MM.1S (cell line): ENCODE results near the gene SHOC2.

Experiments used
- DNase-seq: peaks from one replicate; pipeline ENCODE4 v3.0.0-alpha.2; 2015
- H2AFZ ChIP-seq: fragments of 300-600 bp; sonication (generic); 2 replicates; pipeline ENCODE4 v1.6.0; 2016; ENCODE audit warnings: antibody characterized with exemption, low read length
- H3F3A ChIP-seq: fragments of 300-600 bp; sonication (generic); 2 replicates; pipeline ENCODE4 v1.6.1; 2016; ENCODE audit warnings: mild to moderate bottlenecking, antibody characterized with exemption, low read length, moderate library complexity, mixed read lengths; ENCODE audit not compliant: insufficient read depth
- H3K27ac ChIP-seq: fragments of 300-600 bp; sonication (generic); 2 replicates; pipeline ENCODE4 v1.5.1; 2016; ENCODE audit warnings: mild to moderate bottlenecking, low read length
- H3K27me3 ChIP-seq: fragments of 300-600 bp; sonication (generic); replicated peaks from 2 replicates; pipeline ENCODE4 v1.6.0; 2016; ENCODE audit warnings: low read length; ENCODE audit not compliant: insufficient read depth
- H3K36me3 ChIP-seq: fragments of 300-600 bp; sonication (generic); replicated peaks from 2 replicates; pipeline ENCODE4 v1.6.1; 2016; ENCODE audit warnings: mild to moderate bottlenecking, low read length, mixed read lengths; ENCODE audit not compliant: insufficient read depth
- H3K4me1 ChIP-seq: fragments of 300-600 bp; sonication (generic); 2 replicates; pipeline ENCODE4 v1.6.1; 2016; ENCODE audit warnings: low read length, mixed read lengths
- H3K4me2 ChIP-seq: fragments of 300-600 bp; sonication (generic); 2 replicates; pipeline ENCODE4 v1.6.0; 2016; ENCODE audit warnings: low read depth, low read length
- H3K4me3 ChIP-seq: fragments of 300-600 bp; sonication (generic); 2 replicates; pipeline ENCODE4 v1.5.1; 2016; ENCODE audit warnings: low read length, mixed read lengths
- H3K79me2 ChIP-seq: fragments of 300-600 bp; sonication (generic); 2 replicates; pipeline ENCODE4 v1.6.1; 2016; ENCODE audit warnings: mixed run types, low read length, mixed read lengths
- H3K9ac ChIP-seq: fragments of 300-600 bp; sonication (generic); 2 replicates; pipeline ENCODE4 v1.6.1; 2016; ENCODE audit warnings: low read length, mixed read lengths
- H3K9me2 ChIP-seq: fragments of 300-600 bp; sonication (generic); replicated peaks from 2 replicates; pipeline ENCODE4 v1.6.1; 2016; ENCODE audit warnings: mild to moderate bottlenecking, low read length, mixed read lengths; ENCODE audit not compliant: insufficient read depth
- H3K9me3 ChIP-seq: fragments of 300-600 bp; sonication (generic); replicated peaks from 2 replicates; pipeline ENCODE4 v1.6.1; 2016; ENCODE audit warnings: mild to moderate bottlenecking, low read length, mixed read lengths; ENCODE audit not compliant: insufficient read depth
- H4K20me1 ChIP-seq: fragments of 300-600 bp; sonication (generic); 2 replicates; pipeline ENCODE4 v1.6.1; 2016; ENCODE audit warnings: mild to moderate bottlenecking, low read length, moderate library complexity, mixed read lengths; ENCODE audit not compliant: insufficient read depth
- CTCF ChIP-seq: fragments of 300-600 bp; sonication (generic); IDR thresholded peaks from 2 replicates; pipeline ENCODE4 v1.5.1; 2016; ENCODE audit warnings: antibody characterized with exemption, low read length, mixed read lengths
- EZH2 ChIP-seq: fragments of 300-600 bp; sonication (generic); optimal IDR thresholded peaks from 2 replicates; pipeline ENCODE3; 2017; ENCODE audit warnings: low read depth, mild to moderate bottlenecking, antibody characterized with exemption, low read length, mixed read lengths
- EZH2phosphoT487 ChIP-seq: fragments of 300-600 bp; sonication (generic); IDR thresholded peaks from 2 replicates; pipeline ENCODE4 v1.6.1; 2018; ENCODE audit warnings: antibody characterized with exemption, low read length

The SHOC2 gene

GRCh38 chr10:110893559-110894179 is 25.7 kb upstream of the SHOC2 start:
- H3K36me3 ChIP-seq: no peaks in the 10 kb centered on the region; the same call in 1 of the 2 replicates
- H3K9me2 ChIP-seq: no peaks in the 10 kb centered on the region
- H3K9me3 ChIP-seq: no peaks in the 10 kb centered on the region
- TF ChIP-seq CTCF: peak; percentile 61
- no peak for TF ChIP-seq EZH2phosphoT487
- no peak for TF ChIP-seq EZH2
- H3F3A ChIP-seq: no peaks in the 10 kb centered on the region; the same call in 1 of the 2 replicates
- H3K27ac ChIP-seq: no peak overlapping the region
- no peaks in the 10 kb centered on the region for H3K27me3 ChIP-seq
- H3K4me1 ChIP-seq: no peaks in the 10 kb centered on the region
- H3K9ac ChIP-seq: no peak overlapping the region
- no peak overlapping the region for H3K4me2 ChIP-seq
- no peaks in the 10 kb centered on the region for H4K20me1 ChIP-seq
- DNase-seq: peak; percentile 75
- H2AFZ ChIP-seq: no peak overlapping the region
- H3K79me2 ChIP-seq: no peaks in the 10 kb centered on the region
- no peak overlapping the region for H3K4me3 ChIP-seq

- no peak for DNase-seq
- H3K4me2 ChIP-seq: no peak overlapping the region
These were observed 22.2 kb upstream of the SHOC2 start for GRCh38 chr10:110897184-110897583.

GRCh38 chr10:110898391-110898790 is 21.0 kb upstream of the SHOC2 start:
- Histone ChIP-seq H3K4me2 (no peak overlapping the region), H3K79me2 (no peaks in the 10 kb centered on the region), H3K36me3 (no peaks in the 10 kb centered on the region), H3K9me3 (no peaks in the 10 kb centered on the region), H3K9me2 (no peaks in the 10 kb centered on the region), H3K27ac (no peak overlapping the region), H3K27me3 (no peaks in the 10 kb centered on the region), H3K4me3 (no peak overlapping the region), H3K9ac (no peak overlapping the region), H3F3A (no peaks in the 10 kb centered on the region), H2AFZ (no peak overlapping the region), H3K4me1 (peaks cover 14% of the 10 kb centered on the region), H4K20me1 (no peaks in the 10 kb centered on the region)
- no peak for TF ChIP-seq EZH2phosphoT487
- no peak for TF ChIP-seq CTCF
- no peak for TF ChIP-seq EZH2
- DNase-seq: no peak

More at GRCh38 chr10:110897184-110897583, 22.2 kb upstream of the SHOC2 start:
- no peak overlapping the region for H3K27ac ChIP-seq
- no peak overlapping the region for H3K4me3 ChIP-seq
- H3K9ac ChIP-seq: no peak overlapping the region
- H4K20me1 ChIP-seq: no peaks in the 10 kb centered on the region
- TF ChIP-seq EZH2phosphoT487 (no peak), CTCF (no peak), EZH2 (no peak)
- H3F3A ChIP-seq: no peaks in the 10 kb centered on the region
- no peaks in the 10 kb centered on the region for H3K9me3 ChIP-seq
- no peaks in the 10 kb centered on the region for H3K9me2 ChIP-seq
- H2AFZ ChIP-seq: no peak overlapping the region
- H3K79me2 ChIP-seq: no peaks in the 10 kb centered on the region
- H3K4me1 ChIP-seq: peaks cover 2% of the 10 kb centered on the region
- no peaks in the 10 kb centered on the region for H3K36me3 ChIP-seq
- H3K27me3 ChIP-seq: no peaks in the 10 kb centered on the region
